HG03558 (cell line): ENCODE results near the gene POLRMT.

Source experiments
- ATAC-seq: cut with Tn5 transposase; IDR thresholded peaks from one replicate; pipeline ENCODE4 v1.9.1; 2021; ENCODE audit warnings: moderate number of reproducible peaks; ENCODE audit not compliant: unreplicated experiment; ENCODE audit errors: extremely low read depth

The POLRMT gene

DNA sequence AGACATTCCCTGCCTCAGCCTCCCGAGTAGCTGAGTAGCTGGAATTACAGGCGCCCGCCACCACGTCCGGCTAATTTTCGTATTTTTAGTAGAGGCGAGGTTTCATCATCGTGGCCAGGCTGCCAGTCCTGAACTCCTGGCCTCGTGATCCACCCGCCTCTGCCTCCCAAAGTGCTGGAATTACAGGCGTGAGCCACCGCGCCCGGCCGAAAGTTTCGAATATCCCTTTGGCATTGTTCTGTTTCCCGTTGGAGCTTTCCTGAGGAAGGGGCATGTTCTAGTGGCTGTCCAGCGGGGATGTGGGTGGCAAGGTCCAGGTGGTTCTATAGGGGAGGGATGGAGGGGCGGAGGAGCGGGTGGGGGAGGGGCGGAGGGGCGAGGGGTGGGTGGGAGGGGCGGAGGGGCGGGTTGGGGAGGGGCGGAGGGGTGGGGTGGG is 63.1 kb downstream of the POLRMT start:
- ATAC-seq = no peak

DNA sequence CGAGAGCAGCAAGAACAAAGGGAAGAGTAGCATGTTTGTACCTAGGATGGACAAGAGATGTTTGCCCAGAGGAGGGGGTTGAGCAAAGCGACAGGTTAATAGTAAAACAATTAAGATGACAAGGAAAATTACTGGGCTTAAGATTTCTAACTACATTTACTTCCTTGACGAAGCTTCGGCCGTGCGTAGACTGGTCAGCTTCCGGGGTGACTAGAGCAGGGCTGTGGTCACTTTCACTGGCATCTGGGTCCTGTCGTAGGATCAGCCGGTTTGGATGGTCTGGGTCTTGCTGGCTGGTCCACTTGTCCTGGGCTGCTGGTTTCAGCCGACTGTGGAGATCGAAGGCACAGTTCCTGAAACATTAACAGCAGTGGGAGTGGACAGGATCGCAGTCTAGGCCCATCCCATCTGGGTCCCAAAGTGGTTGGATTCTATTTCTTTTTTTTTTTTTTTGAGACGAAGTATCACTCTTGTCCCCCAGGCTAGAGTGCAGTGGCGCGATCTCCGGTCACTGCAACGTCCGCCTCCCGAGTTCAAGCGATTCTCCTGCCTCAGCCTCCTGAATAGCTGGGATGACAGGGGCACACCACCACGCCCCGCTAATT is 65.9 kb downstream of the POLRMT start:
- no peak for ATAC-seq
